T-helper 2 cell treated with Interferon-gamma antibody and Interleukin-4, amounts not matched to agents 100 ng/mL and 5 ng/mL, for 36 hours (primary cell): ENCODE measurements around the gene ERCC4. TPM values are rescaled to one million over a fixed set of nuclear protein-coding genes. Genes with fewer than 3 reads are reported as not detected.

Experiments used
- intact Hi-C: fragments of 100-400 bp; cut with micrococcal nuclease; formaldehyde crosslinking; loops from one replicate; pipeline ENCODE4 v1.15.1; 2023
- total RNA-seq: library from RNA; stranded (reverse); gene quantifications from 2 replicates; pipeline ENCODE4 v1.2.3, GENCODE V29; 2022

Gene ERCC4
- total RNA-seq, 1 donor from 2014 or later: 14.4 TPM

DNA sequence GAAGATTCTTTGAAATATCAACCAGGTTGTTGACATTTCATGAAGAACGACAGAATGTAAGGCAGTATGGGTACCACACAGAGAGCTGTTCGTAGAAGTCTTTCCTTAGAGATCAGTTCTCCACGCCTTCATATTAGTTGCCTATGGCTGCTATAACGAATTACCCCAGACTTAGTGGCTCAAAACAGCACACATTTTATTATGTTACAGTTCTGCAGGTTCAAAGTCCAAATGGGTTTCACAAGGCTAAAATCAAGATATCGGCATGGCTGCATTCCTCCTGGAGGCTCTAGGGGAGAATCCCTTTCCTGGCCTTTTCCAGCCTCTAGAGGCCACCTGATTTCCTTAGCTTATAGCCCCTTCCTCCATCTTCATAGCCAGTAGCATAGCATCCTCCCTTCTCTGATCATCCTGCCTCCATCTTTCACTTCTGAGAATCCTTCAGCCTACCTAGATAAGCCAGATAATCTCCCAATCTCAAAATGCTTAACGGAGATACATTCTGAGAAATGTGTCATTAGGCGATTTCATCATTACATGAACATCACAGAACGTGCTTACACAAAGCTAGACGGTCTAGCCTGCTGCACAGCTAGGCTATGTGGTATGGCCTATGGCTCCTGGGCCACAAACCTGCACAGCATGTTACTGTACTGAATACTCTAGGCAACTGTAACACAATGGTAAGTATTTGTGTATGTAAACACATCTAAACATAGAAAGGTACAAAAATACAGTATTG lies 26.0 kb downstream of the ERCC4 start:
- intact Hi-C loops: no loop called here

DNA sequence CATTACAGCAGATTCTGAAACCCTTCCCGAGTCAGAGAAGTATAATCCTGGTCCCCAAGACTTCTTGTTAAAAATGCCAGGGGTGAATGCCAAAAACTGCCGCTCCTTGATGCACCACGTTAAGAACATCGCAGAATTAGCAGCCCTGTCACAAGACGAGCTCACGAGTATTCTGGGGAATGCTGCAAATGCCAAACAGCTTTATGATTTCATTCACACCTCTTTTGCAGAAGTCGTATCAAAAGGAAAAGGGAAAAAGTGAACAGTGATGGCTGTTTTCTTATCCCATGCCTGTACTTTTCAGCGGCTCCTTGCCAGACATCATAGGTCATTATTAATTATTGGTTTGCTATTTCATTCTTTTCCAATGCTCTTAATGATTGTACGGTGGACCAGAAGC lies 28.1 kb downstream of the ERCC4 start:
- intact Hi-C loops: no loop called here

DNA sequence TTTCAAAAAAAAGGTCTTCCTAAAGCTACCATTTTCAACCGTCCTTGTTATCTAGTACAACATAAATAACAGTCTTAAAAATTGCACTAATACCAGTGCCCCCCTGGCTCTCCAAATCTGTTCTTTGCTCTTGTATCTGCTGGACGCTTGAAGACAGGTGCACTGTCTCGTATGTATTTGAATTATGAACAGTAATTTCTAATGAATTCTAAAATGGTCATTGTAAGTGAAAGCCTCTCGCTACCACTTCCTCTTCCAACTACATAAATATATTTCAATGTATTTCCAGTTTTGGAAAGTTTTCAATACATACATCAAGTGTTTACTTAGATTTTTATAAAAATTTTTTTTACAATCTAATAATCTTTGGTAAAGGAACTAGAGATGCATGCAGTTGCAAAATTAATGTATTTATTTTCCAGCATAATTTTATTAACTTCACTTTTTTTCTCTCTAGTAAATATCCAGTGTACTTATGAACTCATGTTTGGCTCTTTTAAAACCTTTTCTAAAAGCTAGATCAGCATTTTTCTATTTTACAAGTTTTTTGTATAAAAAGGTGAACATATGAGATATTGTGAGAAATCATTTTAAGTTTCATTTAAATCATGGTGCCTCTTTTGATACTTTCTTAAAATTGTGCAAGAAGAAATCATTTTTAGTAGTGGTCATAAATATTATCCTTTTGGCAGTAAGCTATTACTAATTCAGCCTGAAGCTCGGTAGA lies 31.0 kb downstream of the ERCC4 start:
- intact Hi-C loops: no loop called here

DNA sequence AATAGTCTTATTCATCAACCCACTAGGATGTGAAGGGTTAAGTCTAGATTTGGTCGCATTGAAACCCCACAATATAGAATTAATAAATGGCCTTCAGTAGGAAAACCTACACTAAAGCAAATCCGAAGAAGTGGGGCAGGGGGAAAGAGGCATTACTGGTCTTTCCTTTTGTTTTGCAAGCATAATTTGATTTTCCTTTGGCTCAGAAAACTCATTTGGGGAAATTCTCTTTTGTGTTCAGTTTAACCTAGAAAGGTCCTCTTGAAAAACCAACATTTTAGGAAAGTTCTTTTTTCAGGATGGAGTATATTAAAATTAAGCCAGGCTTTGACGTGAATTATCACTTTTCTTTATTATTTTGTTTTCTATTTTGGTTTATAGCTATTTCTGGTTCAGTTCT lies 31.7 kb downstream of the ERCC4 start:
- intact Hi-C loops: no loop called here

DNA sequence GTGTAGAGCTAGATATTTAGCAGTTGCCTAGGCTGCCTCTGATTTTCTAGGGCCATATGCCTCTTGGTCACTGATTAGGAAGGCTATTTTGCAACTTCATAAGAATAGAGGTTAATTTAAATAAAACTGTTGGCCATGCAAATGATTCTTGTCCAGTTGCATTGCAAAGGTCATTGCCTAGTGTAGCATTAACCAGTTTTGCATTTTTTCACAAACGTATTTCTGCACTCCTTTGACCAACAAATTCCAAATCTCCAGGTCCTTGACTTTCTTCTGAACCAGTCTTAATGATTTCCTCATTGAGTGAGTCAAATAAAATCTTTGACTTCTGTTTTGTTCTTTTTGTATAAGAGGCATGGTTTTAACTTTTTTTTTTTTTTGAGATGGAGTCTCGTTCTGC lies 33.5 kb downstream of the ERCC4 start:
- intact Hi-C loops: no loop called here

DNA sequence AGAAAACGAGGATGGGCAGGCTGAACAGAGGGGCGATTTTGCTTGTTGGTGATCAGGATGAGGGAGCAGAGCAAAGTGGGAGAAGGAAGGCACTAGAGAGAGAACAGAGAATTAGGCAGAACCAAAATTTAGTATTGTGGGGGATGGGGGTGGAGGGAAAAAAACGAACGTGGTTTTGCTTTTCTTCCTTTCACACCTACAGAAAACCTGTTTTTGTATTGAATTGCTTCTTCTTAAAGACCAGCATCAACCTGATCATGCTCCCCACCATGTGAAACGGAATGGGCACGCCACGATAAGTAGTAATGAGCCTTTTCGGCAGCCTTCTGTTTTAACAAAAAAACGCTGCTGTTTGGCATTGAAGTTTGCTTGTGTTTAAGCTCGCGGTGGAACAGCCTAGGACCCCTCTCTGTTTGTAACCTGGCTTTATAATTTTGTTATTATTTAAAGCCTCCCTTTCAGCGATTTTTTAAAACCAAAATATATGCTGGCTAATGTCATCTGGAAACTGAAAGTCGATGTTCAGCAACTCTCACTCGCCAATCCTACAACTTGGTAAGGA lies 36.8 kb downstream of the ERCC4 start:
- intact Hi-C loops: no loop called here

DNA sequence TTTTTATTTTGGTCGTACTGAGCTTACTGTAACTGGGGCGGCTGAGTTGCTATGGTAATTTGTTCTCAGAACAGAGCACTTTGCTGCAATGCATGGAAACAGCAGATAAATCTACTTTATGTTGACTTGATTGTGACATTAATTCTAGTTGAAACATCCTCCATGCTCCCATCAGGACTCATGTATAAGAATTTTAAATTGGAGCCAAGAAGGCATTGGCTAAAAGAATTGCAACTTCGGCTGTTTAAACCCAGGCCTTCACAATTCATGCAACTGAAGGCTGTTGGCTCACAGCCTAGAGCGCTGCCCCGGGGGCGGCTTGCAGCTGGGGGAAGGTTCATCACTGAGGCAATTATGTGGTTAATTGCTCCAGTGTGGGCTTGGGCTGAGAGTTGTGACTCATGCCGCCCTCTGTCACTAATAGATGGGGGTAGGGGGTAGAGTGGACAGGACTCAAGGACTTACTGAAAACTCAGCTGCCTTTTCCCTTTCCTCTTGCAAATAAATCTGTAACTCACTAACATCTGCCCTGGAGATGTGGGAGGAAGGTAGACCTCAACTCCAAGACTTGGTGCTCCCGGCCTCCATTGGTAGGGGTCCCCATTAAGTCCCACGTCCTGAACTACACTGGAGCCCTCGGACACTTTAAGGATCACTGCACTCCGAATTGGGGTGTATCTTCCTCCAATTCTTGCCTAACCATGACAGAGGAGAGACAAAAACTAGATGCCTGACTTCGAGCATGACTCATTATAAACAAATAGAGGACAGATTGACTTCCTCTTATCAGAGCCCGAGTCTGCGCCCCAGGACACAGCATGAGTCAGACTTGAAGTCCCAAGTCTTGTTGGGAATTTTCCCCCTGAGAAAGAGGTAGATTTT lies 37.5 kb downstream of the ERCC4 start:
- intact Hi-C loops: no loop called here

DNA sequence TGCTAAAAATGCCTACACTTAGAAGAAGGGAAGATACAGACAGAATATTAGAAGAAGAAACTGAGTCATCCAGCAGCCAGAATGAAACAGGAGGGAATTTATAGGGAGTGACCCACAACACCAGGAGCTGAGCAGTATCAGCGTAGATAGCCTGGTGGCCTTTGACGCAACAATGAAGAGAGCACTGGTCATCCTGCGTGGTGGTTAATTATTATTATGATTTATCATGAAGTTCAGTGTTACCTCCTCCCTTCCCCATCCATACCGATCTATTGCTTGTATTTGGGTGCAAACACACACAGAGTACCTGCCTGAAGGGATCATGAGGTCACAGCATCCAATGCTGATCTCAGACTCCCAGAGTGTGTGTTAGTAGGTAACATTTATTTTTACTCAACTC lies 38.5 kb downstream of the ERCC4 start:
- intact Hi-C loops: no loop called here

DNA sequence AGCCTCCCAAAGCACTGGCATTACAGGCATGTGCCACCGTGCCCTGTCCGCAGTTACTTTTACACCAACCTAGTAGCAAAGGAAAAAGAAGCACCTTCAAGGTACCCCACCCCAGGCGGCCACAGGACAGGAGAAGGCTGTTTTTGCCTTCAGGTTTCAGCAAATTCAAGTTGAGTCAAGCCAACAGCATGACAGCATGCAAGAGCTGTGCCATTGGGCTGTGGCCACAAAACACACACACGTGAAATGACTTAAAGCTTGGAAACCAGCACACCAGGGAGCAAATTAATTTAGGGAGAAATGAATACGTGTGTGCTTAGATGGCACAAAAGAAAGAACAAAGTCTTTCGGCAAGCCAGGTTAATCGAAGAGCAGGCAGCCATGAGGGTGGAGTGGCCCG lies 39.7 kb downstream of the ERCC4 start:
- intact Hi-C loops: no loop called here

DNA sequence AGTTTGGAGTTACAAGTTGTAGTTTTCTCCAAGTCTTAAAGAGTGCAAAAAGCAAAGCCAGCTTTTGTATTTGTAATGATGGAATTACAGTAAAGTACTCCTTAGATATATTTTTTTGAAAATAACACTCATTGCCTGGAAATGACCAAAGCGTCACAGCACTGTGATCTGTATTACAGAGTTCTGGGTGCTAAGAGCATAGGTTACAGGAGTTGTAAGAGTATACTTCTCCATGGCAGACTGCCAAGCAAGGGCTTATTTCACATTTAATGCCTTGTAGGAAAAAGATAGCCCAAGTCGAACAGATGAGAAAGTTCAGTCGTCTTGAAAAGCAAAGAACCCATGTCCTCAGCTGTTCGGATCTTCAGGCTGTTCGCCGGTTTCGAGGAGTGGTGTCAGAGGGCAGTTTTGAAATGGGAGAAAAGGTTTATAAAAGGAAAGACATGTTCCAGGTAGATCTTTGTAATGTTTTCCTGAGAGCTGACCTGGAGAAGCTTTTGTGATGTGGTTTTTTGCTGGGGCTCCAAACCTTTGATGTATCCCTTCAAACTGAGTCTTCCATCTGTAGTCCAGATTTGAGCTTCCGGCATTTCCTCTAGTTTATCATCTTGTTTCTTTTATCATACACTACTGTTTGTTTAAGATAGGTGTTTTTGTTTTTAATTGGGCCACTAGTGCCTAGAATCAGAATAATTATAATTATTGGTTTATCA lies 41.3 kb downstream of the ERCC4 start:
- intact Hi-C loops: no loop called here

DNA sequence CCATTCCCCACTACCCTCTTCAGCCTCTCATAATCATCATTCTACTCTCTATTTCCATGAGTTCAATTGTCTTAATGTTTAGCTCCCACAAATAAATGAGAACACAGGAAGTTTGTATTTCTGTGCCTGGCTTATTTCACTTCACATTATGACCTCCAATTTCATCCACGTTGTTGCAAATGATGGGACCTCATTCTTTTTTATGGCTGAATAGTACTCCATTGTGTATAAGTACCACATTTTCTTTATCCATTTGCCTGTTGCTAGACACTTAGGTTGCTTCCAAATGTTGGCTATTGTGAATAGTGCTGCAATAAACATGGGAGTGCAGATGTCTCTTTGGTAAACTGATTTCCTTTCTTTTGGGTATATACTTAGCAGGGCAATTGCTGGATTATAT lies 42.3 kb downstream of the ERCC4 start:
- intact Hi-C loops: no loop called here

DNA sequence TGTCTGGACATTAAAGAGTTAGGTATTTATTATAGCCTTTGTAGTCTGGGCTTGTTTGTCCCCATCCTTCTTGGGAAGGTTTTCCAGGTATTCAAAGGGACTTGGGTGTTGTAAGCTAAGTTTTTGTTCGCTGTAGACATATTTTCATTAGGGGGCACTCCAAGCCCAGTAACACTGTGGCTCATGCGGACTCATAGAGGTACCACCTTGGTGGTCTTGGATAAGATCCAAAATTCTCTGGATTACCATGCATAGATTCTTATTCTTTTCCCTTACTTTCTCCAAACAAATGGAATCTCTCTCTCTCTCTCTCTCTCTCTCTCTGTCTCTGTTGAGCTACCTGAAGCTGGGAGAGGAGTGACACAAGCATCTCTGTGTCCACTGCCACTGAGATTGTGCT lies 48.9 kb downstream of the ERCC4 start:
- intact Hi-C loops: no loop called here

DNA sequence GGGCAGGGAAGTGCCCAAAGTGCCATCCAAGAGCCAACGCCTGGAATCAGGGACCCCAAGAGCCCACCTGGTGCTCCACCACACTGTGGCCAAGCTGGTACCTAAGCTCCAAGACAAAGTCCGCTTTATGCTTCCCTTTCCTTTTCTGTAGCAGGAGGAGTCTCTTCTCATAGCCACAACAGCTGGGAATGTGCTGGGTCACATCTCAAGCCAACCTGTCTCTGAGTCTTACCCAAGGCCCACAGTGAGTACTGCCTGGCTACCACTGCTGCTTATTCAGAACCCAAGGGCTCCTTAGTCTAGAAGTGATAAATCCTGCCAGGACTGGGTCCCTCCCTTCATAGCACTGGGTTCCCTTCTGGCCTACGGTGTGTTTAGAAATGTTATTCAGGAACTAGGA lies 49.8 kb downstream of the ERCC4 start:
- intact Hi-C loops: no loop called here

DNA sequence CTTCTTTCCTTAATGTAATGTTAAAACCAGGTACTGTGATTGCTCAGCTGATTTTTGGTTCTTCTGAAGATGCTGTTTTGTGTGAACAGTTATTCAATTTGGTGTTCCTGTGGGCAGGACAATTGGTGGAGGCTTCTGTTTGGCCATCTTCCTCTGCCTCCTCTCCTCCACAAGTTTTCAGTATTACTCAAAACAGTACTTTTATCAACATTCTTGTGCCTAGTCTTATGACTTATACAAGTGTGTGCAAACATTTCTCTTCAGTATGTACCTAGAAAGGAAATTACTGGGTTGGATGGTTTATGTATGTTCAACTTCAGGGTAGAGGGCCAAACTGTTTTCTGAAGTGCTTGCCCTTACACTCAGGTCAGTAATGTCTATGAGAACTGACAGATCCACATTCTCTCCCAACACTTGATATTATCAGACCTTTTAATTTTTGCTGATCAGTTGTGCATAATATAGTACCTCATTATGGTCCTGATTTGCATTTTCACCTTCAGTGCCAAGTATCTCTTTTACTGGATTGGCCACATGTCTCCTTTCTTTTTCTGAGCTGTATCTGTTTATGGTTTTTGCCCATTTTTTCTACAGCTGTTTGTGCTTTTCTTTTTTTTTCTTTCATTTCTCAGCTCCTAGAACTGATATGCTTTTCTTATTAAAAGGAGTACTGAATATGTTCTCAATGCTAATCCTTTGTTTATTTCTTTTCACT lies 50.9 kb downstream of the ERCC4 start:
- intact Hi-C loops: no loop called here

DNA sequence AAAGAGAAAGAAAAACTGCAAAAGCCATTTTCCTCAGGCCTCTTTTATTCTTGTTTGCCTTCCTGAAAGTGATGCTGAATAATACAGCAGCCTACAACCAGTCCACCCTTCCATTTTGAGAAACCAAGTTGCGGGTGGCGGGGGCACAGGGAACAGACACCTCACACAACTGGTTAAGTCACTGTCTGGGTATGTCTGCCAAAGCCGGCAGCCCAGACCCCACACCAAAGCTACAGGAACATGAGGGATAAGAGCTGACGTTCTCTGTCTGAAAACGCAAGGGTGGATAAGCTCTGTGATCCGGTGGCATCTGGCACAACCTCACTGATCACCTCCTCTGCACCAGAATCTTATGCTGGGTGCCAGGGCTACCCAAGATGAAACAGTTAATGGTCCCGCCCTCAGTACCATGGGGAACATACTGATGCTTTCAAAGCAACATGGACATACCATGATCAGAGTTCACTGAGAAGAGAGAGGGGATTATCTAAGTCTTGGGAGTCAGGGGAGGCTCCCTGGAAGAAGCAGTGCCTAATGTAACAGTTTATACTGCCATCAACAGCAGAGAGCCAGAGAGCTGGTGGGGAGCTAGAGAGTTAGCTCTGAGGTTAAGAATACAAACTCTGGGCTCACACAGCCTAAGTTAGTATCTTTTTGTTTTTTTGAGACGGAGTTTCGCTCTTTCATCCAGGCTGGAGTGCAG lies 53.5 kb downstream of the ERCC4 start:
- intact Hi-C loops: no loop called here

DNA sequence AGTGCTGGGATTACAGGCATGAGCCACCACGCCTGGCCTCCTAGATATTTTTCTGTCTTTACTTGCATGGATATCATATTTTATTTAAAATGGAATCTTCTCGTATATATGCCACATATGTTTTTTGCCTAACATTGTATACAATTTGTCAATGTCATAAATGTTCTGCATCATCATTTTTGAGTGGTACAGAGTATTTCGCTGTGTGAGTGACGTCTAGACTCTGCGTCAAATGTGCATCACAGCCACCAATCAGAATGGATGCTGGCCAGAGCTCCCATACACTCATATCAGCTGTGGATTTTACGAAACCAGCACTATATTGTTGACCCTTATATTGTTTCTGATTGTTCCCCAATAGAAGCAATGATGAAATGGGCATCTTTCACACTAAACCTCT lies 57.2 kb downstream of the ERCC4 start:
- intact Hi-C loops: no loop called here

DNA sequence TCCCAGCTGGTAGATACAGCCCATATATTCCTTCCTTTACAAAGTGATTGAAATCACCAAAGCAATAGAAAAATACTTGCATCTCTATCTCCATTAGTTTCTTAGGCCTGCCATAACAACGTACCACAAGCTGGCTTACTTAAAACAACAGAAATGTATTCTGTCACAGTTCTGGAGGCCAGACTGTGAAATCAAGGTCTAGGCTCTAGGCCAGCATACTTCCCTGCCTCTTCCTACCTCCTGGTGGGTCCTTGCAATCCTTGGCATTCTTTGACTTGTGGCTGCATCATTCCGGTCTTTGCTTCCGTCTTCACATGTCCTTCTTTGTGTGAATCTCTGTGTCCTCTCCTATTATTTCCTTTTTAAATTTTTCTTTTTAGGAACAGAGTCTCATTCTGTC lies 62.5 kb downstream of the ERCC4 start:
- intact Hi-C loops: no loop called here

DNA sequence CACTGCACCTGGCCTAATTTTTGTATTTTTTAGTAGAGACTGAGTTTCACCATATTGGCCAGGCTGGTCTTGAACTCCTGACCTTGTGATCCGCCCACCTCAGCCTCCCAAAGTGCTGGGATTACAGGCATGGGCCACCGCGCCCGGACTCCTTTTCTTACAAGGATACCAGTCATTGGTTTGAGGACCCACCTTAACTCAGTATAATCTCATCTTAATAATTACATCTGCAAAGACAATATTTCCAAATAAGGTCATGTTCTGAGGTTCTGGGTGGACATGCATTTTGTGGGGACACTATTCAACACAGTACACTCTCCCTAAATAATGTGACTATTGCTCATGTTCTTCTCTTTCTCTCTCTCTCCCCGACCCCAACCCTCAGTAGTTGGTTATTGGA lies 63.7 kb downstream of the ERCC4 start:
- intact Hi-C loops: no loop called here

DNA sequence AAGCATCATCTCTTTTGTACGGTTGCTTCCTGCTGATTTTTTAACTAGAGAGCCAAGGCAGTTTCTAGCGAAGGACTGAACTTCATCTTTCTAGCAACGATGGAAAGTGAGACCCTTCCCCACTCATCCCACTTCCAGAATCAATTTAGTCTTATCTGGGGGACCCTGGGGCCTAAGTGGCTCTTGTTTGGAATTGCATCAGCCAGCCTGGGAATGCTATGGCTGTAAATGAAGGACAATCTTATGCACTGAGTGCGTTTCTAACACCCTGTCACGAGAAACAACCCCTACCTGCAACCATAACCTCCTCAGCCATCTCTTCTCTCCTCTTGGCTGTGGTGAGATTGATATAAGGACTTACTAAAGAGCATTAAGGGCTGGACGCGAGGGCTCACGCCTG lies 64.8 kb downstream of the ERCC4 start:
- intact Hi-C loops: no loop called here

DNA sequence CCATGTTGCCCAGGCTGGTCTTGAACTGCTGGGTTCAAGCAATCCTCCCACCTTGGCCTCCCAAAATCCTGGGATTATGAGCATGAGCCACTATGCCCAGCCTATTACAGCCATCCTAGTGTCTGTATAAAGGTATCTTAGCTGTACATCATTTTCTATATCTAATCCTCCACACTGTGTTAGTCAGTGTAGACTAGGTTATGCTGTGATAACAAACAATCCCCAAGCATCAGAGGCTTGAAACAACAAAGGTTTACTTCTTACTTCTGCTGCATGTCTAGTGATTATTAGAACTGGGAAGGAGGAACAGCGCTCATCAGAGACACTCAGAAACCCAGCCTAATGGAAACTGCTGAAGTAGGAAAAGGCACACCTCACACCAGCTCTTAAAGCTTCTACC lies 68.1 kb downstream of the ERCC4 start:
- intact Hi-C loops: no loop called here
